GM13977 (cell line): ENCODE measurements around the gene ECEL1.
A peak's percentile ranks its signal among the peaks of the same experiment; 100 is the strongest.

Experiments used
- DNase-seq: peaks from one replicate; pipeline ENCODE4 v3.0.0; 2012; ENCODE audit warnings: low spot score
- in situ Hi-C: fragments of 300-500 bp; cut with MboI; formaldehyde crosslinking; loops from one replicate; pipeline ENCODE4 v1.12.0; 2022; ENCODE audit warnings: low sequenced_read_pairs, low pct_unique_long_range_greater_than_20kb, mixed read lengths, inconsistent platforms; ENCODE audit not compliant: unreplicated experiment
- TF ChIP-seq, protein P1 (sequence below): IDR thresholded peaks from 2 replicates; pipeline ENCODE4 v1.5.1; 2012; ENCODE audit warnings: mild to moderate bottlenecking, control low read depth; ENCODE audit not compliant: insufficient read depth; ENCODE audit errors: extremely low read depth, missing control alignments

ECEL1 gene

DNA sequence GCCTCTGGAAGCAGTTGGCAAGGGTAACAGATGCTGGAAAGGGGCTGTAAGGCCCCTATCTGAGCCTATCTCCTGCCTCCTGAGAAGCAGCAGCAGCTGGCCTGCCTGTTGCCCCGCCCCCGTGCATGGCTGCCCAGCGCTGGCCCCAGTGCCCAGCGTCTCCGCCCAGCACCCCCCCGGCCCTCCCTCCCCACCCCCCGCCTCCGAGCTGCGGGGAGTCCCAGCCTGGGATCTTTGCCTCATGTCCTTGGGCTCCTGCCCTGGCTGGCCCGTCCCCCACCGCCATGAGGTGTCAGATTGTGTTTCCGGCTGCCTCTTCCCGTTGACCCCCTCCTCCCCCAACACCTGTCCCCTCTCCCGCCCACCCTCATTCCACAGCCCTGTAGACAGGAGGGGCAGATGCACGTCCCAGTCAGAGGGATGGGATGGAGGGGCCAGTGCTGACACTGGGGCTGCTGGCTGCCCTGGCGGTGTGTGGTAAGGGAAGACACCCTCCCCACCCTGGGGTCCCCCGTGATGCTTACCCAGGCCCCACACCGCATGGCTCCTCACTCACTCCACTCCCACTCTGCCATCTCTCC, 38.2 kb upstream of the ECEL1 start, which contains the start of gene CHRND:
CHRND (plus strand) TSS at position 370 of the 581 bp plus-strand sequence; CDS start at position 426, 56 bp downstream.
- in situ Hi-C loops: no loop called here
- TF ChIP-seq, protein P1, sequence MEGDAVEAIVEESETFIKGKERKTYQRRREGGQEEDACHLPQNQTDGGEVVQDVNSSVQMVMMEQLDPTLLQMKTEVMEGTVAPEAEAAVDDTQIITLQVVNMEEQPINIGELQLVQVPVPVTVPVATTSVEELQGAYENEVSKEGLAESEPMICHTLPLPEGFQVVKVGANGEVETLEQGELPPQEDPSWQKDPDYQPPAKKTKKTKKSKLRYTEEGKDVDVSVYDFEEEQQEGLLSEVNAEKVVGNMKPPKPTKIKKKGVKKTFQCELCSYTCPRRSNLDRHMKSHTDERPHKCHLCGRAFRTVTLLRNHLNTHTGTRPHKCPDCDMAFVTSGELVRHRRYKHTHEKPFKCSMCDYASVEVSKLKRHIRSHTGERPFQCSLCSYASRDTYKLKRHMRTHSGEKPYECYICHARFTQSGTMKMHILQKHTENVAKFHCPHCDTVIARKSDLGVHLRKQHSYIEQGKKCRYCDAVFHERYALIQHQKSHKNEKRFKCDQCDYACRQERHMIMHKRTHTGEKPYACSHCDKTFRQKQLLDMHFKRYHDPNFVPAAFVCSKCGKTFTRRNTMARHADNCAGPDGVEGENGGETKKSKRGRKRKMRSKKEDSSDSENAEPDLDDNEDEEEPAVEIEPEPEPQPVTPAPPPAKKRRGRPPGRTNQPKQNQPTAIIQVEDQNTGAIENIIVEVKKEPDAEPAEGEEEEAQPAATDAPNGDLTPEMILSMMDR: no peak
- no peak for DNase-seq

DNA sequence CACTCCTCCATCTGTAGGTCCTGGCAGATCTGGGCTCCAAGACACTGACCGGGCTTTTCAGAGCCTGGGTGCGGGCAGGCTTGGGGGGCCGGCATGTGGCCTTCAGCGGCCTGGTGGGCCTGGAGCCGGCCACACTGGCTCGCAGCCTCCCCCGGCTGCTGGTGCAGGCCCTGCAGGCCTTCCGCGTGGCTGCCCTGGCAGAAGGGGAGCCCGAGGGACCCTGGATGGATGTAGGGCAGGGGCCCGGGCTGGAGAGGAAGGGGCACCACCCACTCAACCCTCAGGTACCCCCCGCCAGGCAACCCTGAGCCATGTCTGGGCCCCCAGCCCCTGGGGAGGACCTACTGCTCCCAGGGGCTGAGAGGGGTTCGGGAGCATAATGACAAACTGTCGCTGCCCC, 37.6 kb upstream of the ECEL1 start:
- no peak for DNase-seq
- TF ChIP-seq, protein P1: no peak
- in situ Hi-C loops: no loop called here

DNA sequence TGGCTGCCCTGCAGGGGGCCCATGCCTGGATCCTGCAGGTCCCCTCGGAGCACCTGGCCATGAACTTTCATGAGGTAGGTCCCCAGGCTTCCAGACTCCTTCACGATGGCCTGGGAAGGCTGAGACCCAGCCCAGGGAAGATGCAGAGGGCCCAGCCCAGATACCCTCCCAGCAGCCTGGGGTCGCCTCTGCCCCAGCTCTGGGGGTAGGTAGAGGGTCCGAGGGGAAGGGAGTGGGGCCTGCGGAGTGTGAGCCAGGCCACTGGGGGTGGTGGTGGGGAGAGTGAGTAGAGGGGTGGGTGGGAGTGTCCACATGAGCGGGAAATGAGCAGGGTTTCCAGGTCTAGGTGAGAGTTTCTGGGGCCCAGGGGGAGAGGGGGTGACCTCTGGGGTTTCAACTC, 37.1 kb upstream of the ECEL1 start:
- TF ChIP-seq, protein P1: no peak
- no peak for DNase-seq
- in situ Hi-C loops: no loop called here

DNA sequence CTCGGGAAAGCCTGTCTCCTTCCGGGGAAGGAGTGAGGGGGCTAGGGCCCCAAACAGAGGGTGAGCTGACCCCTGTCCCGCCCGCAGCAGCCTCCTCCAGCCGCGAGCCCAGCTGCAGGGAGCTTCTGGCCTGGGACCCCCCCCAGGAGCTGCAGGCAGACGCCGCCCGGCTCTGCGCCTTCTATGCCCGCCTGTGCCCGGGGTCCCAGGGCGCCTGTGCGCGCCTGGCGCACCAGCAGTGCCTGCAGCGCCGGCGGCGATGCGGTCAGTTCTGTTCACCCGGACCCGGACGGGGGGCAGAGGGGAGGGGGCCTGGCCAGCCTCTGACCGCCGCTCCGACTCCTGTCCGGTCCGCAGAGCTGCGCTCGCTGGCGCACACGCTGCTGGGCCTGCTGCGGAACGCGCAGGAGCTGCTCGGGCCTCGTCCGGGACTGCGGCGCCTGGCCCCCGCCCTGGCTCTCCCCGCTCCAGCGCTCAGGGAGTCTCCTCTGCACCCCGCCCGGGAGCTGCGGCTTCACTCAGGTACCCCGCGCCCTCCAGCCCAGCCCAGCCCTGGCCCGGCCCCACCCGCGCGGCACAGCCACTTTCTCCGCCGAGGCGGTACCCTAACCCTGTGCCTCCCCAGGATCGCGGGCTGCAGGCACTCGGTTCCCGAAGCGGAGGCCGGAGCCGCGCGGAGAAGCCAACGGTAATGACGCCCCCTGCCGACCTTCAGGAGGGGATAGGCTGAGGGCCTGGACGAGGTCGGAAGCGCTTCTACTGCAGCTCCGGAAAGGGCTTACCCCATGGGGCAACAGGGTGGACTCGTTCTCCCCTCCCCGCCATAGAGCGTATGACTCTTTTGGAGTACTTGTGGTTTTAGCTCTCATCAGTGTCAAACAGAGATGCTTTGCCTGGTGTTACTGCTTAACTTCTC, 36.3 kb upstream of the ECEL1 start:
- peak; percentile 67 for DNase-seq
- TF ChIP-seq, protein P1: peak; percentile 15
- in situ Hi-C loops: no loop called here

DNA sequence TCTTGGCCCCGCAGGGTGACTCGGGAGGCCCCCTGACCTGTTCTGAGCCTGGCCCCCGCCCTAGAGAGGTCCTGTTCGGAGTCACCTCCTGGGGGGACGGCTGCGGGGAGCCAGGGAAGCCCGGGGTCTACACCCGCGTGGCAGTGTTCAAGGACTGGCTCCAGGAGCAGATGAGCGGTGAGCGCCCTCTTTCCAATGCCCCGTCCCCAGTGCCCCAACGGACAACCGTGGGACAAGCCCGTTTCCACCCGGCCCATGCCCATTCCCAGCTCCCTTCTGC, 35.7 kb upstream of the ECEL1 start:
- TF ChIP-seq, protein P1: no peak
- in situ Hi-C loops: no loop called here
- DNase-seq: no peak

DNA sequence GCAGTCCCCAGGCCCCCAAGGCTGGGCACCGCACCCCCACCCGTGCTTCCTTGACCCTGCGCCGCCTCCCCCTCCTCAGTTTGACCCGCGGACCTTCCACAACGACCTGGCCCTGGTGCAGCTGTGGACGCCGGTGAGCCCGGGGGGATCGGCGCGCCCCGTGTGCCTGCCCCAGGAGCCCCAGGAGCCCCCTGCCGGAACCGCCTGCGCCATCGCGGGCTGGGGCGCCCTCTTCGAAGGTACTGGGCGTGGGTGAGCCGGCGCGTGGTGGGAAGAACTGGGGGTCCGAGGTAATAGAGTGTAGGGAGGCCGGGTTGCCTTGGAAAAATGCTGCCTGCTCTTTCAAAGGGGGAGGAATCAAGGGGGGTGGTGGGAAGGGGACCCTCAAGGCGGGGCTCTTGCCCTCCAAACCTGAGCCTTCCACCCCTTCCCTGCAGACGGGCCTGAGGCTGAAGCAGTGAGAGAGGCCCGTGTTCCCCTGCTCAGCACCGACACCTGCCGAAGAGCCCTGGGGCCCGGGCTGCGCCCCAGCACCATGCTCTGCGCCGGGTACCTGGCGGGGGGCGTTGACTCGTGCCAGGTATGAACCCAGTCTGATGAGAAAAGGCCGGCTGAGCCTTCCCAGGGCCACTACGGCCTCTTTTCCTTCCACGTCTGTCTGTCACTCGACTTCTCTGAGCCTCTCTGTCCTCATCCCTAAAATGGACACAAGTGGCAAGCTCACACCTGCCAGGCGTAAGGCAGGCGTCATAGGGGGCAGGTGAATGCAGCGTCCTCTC, 35.2 kb upstream of the ECEL1 start:
- TF ChIP-seq, protein P1: no peak

More for the DNA sequence above, 35.2 kb upstream of the ECEL1 start:
- DNase-seq: peak; percentile 53
- in situ Hi-C loops: no loop called here
